MCF 10A (cell line): Measurements from ENCODE around the gene MTHFD2L. TPM values are rescaled to one million over a fixed set of nuclear protein-coding genes. Genes with fewer than 3 reads are reported as not detected.

Experiments used
- BruUV-seq: library from RNA; stranded (reverse); fragments of 400-500 nt; replicated peaks from 2 replicates; lab custom pipeline; 2021; lab: Mats Ljungman, UMichigan
- CTCF ChIA-PET: fragments of 300-600 bp; sonication (Branson Sonifier 250); formaldehyde crosslinking; extraction: SDS; loops from one replicate; lab custom pipeline; 2021; ENCODE audit warnings: antibody characterized with exemption, inconsistent platforms; lab: Yijun Ruan, JAX
- POLR2A ChIA-PET: fragments of 300-600, 350-650 bp; sonication (Branson Sonifier 250); formaldehyde crosslinking; extraction: SDS; loops from one replicate; lab custom pipeline; 2020; ENCODE audit warnings: antibody characterized with exemption, inconsistent platforms; lab: Yijun Ruan, JAX
- DNase-seq: peaks from one replicate; pipeline ENCODE4 v3.0.0-alpha.2; 2018; ENCODE audit not compliant: unreplicated experiment
- H3K27ac Mint-ChIP-seq: one replicate; pipeline ENCODE4 v1.8.0; 2022; ENCODE audit warnings: mild to moderate bottlenecking, low read depth, mixed read lengths; ENCODE audit not compliant: unreplicated experiment
- H3K27me3 Mint-ChIP-seq: one replicate; pipeline ENCODE4 v1.8.0; 2022; ENCODE audit warnings: mixed read lengths; ENCODE audit not compliant: insufficient read depth, unreplicated experiment
- H3K36me3 Mint-ChIP-seq: one replicate; pipeline ENCODE4 v1.8.0; 2022; ENCODE audit warnings: mild to moderate bottlenecking, moderate library complexity, mixed read lengths; ENCODE audit not compliant: insufficient read depth, unreplicated experiment
- H3K4me1 Mint-ChIP-seq: one replicate; pipeline ENCODE4 v1.8.0; 2022; ENCODE audit warnings: mixed read lengths; ENCODE audit not compliant: insufficient read depth, unreplicated experiment
- H3K4me3 Mint-ChIP-seq: one replicate; pipeline ENCODE4 v1.8.0; 2022; ENCODE audit warnings: mild to moderate bottlenecking, moderate library complexity, mixed read lengths; ENCODE audit not compliant: unreplicated experiment
- H3K9me3 Mint-ChIP-seq: one replicate; pipeline ENCODE4 v1.8.0; 2022; ENCODE audit warnings: mixed read lengths; ENCODE audit not compliant: unreplicated experiment
- intact Hi-C: fragments of 100-400 bp; cut with micrococcal nuclease; formaldehyde crosslinking; loops from 2 replicates; pipeline ENCODE4 v1.14.1; 2022
- total RNA-seq: library from RNA; stranded (reverse); gene quantifications from 2 replicates; pipeline ENCODE4 v1.2.3, GENCODE V29; 2022
- TF ChIP-seq, protein P1 (sequence below): fragments of 200-600 bp; IDR thresholded peaks from one replicate; pipeline ENCODE4 v1.8.0; 2022; ENCODE audit warnings: antibody characterized with exemption, mild to moderate bottlenecking; ENCODE audit not compliant: unreplicated experiment

Gene MTHFD2L
- total RNA-seq, 1 experiment from 2014 or later = 113 TPM

DNA sequence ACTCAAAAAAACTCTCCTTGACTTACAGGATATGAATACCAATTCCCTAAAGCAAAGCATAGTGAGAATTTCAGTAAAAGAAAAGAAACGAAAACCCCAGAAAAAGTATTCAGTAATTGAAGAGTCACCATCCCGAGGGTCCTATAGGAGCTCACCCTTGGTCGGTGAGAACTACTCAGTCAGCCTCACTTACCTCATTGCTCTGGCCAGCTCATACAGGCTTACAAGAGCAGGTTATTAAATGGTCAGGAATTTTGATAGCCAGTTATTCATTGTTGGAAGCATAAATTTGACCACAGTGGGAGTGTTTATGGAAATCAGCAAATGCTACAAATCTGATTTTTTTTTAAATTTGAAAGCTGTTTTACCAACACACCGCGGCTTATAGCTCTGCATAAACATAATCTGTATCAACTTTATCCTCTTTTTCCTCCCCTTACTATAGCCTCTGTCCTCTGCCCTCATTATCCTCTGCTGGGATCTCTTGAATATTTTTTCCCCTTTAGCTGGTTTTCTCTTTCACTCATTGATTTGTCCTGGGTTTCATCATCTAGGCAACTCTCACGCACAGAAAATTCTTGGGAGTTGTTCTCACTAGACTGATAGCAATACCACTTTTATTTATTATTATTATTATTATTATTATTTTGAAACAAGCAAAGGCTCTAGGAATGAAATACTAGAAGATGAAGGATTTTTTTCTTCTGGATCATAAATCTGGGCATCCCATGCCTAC lies 47.9 kb upstream of the MTHFD2L start:
- Mint-ChIP-seq H3K4me3 (peak overlapping the region; percentile 14), H3K27ac (peak overlapping the region; percentile 96), H3K4me1 (peaks cover 55% of the 10 kb centered on the region), H3K27me3 (no peaks in the 10 kb centered on the region), H3K9me3 (no peaks in the 10 kb centered on the region), H3K36me3 (no peaks in the 10 kb centered on the region)
- ChIA-PET CTCF (interaction anchor here (0.7 to 5.5 kb wide), 7 partner anchors 8 to 241 kb away, joined by 3 to 52 read pairs (median 3); partner anchors contain the start of genes CXCL1 and CXCL2), POLR2A (interaction anchor here (0.6 to 12.1 kb wide), 23 partner anchors 8 to 1599 kb away, joined by 3 to 521 read pairs (median 4); partner anchors contain the start of genes AREG, CXCL1, CXCL2 and CXCL3)
- BruUV-seq = TSS peak; percentile 17
- TF ChIP-seq, protein P1, sequence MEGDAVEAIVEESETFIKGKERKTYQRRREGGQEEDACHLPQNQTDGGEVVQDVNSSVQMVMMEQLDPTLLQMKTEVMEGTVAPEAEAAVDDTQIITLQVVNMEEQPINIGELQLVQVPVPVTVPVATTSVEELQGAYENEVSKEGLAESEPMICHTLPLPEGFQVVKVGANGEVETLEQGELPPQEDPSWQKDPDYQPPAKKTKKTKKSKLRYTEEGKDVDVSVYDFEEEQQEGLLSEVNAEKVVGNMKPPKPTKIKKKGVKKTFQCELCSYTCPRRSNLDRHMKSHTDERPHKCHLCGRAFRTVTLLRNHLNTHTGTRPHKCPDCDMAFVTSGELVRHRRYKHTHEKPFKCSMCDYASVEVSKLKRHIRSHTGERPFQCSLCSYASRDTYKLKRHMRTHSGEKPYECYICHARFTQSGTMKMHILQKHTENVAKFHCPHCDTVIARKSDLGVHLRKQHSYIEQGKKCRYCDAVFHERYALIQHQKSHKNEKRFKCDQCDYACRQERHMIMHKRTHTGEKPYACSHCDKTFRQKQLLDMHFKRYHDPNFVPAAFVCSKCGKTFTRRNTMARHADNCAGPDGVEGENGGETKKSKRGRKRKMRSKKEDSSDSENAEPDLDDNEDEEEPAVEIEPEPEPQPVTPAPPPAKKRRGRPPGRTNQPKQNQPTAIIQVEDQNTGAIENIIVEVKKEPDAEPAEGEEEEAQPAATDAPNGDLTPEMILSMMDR = no peak
- intact Hi-C loops = loop anchor here (1.0 to 10.0 kb wide), 5 partner anchors 11 to 435 kb away; partner anchors contain the start of genes CXCL1, CXCL2 and EPGN
- peak; percentile 83 for DNase-seq

DNA sequence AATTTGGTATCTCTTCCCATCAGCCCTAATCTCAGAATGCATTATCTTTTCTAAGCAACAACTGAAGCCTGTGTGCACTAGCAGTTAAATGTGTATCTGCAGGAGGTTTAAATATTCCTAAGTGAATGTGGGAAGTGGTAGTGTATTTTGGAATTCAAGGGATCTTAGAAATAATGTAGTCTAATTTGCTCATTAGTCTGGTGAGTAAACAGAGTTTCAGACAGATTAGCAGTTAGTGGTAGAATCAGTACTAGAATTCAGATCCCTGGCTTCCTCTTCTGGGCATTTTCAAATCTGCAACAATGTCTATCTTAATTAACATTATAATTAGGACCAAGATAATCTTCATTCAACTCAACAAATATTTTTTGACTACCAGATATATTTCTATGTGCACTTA lies 47.2 kb upstream of the MTHFD2L start:
- Mint-ChIP-seq H3K27me3 (no peaks in the 10 kb centered on the region), H3K36me3 (no peaks in the 10 kb centered on the region), H3K4me1 (peaks cover 52% of the 10 kb centered on the region), H3K9me3 (no peaks in the 10 kb centered on the region), H3K4me3 (peak overlapping the region; percentile 62), H3K27ac (peak overlapping the region; percentile 96)
- BruUV-seq = no TSS peak
- intact Hi-C loops = loop anchor here (5.0 to 10.0 kb wide), 3 partner anchors 197 to 434 kb away; partner anchors contain the start of genes CXCL1 and EPGN
- ChIA-PET CTCF (interaction anchor here (0.7 to 5.5 kb wide), 5 partner anchors 11 to 242 kb away, joined by 3 to 52 read pairs (median 3); partner anchors contain the start of genes CXCL1 and CXCL2), POLR2A (interaction anchor here (0.6 to 12.1 kb wide), 16 partner anchors 10 to 1600 kb away, joined by 3 to 521 read pairs (median 8); partner anchors contain the start of genes CXCL1, CXCL2, CXCL3 and EPGN)
- no peak for DNase-seq
- TF ChIP-seq, protein P1 = no peak

DNA sequence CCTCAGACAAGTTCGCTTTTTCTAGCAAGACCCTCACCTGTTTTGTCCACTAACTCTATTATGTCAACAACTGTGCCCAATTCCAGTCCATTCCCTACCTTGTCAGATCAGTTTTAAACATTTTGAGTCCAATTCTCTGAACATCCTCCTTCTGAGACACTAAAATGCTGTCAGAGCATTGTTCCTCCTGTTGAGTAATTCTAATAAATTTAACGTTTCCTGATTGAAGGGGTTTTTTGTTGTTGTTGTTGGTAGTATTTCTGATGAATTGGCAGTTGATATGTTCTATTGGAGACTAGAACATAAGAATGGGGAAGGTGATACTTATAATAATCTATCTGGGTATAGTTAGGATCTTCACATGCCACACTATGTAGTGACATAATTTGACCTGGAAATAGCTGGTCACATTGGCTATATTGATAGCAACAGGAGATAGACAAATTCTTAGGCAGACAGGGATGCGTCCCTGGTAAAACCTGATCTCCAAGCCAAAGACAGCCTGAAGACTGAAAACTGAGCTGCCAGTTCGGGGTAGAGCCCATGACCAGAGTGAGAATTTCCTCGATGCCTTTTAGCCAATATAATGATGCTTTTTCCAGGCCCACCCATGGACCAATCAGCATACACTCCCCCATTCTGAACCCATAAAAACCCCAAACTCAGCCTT lies 46.5 kb upstream of the MTHFD2L start:
- no peak for DNase-seq
- Mint-ChIP-seq H3K36me3 (no peaks in the 10 kb centered on the region), H3K4me3 (peak overlapping the region; percentile 62), H3K9me3 (no peaks in the 10 kb centered on the region), H3K27me3 (no peaks in the 10 kb centered on the region), H3K4me1 (peaks cover 54% of the 10 kb centered on the region), H3K27ac (peak overlapping the region; percentile 96)
- TF ChIP-seq, protein P1 = no peak
- intact Hi-C loops = loop anchor here (5.0 to 10.0 kb wide), 3 partner anchors 196 to 433 kb away; partner anchors contain the start of genes CXCL1 and EPGN
- POLR2A ChIA-PET = interaction anchor here (0.7 to 12.1 kb wide), 25 partner anchors 9 to 852 kb away, joined by 3 to 521 read pairs (median 4); partner anchors contain the start of genes AREG, CXCL1, CXCL2 and CXCL3
- BruUV-seq = TSS peak; percentile 76
- CTCF ChIA-PET = interaction anchor here (0.6 to 5.5 kb wide), 13 partner anchors 12 to 448 kb away, joined by 3 to 52 read pairs (median 3); partner anchors contain the start of genes CXCL1, CXCL2 and CXCL3
